Neural cell (in vitro differentiated cells): ENCODE results near the gene SLC35A2.

Experiments
- EP300 ChIP-seq: fragments of 450-650 bp; conservative IDR thresholded peaks from 2 replicates; pipeline ENCODE4 v1.6.1; 2014; ENCODE audit warnings: antibody characterized with exemption, mild to moderate bottlenecking, moderate library complexity; ENCODE audit not compliant: poor library complexity, severe bottlenecking
- EZH2 ChIP-seq: fragments of 200-600, 300-800 bp; shearing (Covaris generic), sonication (generic); IDR thresholded peaks from 2 replicates; pipeline ENCODE4 v1.6.1; 2014; ENCODE audit warnings: antibody characterized with exemption, low read length, borderline replicate concordance, mild to moderate bottlenecking; ENCODE audit not compliant: insufficient read depth, poor library complexity, severe bottlenecking
- MXI1 ChIP-seq: fragments of 450-650 bp; conservative IDR thresholded peaks from 2 replicates; pipeline ENCODE4 v1.6.1; 2014; ENCODE audit warnings: antibody characterized with exemption, mild to moderate bottlenecking; ENCODE audit not compliant: poor library complexity, severe bottlenecking
- POLR2AphosphoS5 ChIP-seq: IDR thresholded peaks from 2 replicates; pipeline ENCODE4 v1.6.1; 2012
- SMC3 ChIP-seq: fragments of 450-650 bp; conservative IDR thresholded peaks from 2 replicates; pipeline ENCODE4 v1.6.1; 2014; ENCODE audit warnings: antibody characterized with exemption, mild to moderate bottlenecking, moderate library complexity; ENCODE audit not compliant: poor library complexity
- TAF1 ChIP-seq: IDR thresholded peaks from 2 replicates; pipeline ENCODE4 v1.6.1; 2012; ENCODE audit warnings: low read depth
- TF ChIP-seq, protein P1 (sequence below): fragments of 450-650 bp; IDR thresholded peaks from 2 replicates; pipeline ENCODE4 v1.5.1; 2014; ENCODE audit warnings: antibody characterized with exemption, mild to moderate bottlenecking, moderate library complexity; ENCODE audit not compliant: poor library complexity, severe bottlenecking
- TF ChIP-seq, protein P2 (sequence below): IDR thresholded peaks from 2 replicates; pipeline ENCODE4 v1.6.1; 2012; ENCODE audit warnings: borderline replicate concordance

DNA sequence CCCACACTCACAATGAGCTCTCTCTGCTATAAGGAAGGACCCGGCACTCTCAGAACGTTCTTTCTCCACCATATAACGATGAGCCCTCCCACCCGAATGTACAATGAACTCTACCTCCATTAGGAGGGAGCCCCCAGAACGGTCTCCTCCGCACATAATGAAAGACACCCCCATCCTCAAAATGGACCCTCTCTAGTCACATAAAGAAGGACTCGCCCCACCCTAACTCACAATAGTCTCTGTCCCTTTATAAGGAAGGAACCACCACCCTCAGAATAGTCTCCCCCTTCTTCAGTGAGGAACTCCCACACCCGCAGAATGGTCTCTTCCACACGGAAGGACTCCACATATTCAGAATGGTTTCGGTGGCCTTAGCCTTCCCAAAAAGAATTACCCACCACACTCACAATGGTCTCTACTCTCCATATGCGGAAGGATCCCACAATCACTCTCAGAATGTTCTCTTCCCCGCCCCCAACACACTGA is 477 bp downstream of the SLC35A2 start:
- TF ChIP-seq, protein P1, sequence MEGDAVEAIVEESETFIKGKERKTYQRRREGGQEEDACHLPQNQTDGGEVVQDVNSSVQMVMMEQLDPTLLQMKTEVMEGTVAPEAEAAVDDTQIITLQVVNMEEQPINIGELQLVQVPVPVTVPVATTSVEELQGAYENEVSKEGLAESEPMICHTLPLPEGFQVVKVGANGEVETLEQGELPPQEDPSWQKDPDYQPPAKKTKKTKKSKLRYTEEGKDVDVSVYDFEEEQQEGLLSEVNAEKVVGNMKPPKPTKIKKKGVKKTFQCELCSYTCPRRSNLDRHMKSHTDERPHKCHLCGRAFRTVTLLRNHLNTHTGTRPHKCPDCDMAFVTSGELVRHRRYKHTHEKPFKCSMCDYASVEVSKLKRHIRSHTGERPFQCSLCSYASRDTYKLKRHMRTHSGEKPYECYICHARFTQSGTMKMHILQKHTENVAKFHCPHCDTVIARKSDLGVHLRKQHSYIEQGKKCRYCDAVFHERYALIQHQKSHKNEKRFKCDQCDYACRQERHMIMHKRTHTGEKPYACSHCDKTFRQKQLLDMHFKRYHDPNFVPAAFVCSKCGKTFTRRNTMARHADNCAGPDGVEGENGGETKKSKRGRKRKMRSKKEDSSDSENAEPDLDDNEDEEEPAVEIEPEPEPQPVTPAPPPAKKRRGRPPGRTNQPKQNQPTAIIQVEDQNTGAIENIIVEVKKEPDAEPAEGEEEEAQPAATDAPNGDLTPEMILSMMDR: no peak
- no peak for TF ChIP-seq EP300
- TF ChIP-seq POLR2AphosphoS5: no peak
- TF ChIP-seq, protein P2, sequence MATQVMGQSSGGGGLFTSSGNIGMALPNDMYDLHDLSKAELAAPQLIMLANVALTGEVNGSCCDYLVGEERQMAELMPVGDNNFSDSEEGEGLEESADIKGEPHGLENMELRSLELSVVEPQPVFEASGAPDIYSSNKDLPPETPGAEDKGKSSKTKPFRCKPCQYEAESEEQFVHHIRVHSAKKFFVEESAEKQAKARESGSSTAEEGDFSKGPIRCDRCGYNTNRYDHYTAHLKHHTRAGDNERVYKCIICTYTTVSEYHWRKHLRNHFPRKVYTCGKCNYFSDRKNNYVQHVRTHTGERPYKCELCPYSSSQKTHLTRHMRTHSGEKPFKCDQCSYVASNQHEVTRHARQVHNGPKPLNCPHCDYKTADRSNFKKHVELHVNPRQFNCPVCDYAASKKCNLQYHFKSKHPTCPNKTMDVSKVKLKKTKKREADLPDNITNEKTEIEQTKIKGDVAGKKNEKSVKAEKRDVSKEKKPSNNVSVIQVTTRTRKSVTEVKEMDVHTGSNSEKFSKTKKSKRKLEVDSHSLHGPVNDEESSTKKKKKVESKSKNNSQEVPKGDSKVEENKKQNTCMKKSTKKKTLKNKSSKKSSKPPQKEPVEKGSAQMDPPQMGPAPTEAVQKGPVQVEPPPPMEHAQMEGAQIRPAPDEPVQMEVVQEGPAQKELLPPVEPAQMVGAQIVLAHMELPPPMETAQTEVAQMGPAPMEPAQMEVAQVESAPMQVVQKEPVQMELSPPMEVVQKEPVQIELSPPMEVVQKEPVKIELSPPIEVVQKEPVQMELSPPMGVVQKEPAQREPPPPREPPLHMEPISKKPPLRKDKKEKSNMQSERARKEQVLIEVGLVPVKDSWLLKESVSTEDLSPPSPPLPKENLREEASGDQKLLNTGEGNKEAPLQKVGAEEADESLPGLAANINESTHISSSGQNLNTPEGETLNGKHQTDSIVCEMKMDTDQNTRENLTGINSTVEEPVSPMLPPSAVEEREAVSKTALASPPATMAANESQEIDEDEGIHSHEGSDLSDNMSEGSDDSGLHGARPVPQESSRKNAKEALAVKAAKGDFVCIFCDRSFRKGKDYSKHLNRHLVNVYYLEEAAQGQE: no peak
- TF ChIP-seq TAF1: no peak
- TF ChIP-seq EZH2: no peak
- no peak for TF ChIP-seq SMC3
- TF ChIP-seq MXI1: no peak
